ENCODE data around the gene POLR2A.

DNA sequence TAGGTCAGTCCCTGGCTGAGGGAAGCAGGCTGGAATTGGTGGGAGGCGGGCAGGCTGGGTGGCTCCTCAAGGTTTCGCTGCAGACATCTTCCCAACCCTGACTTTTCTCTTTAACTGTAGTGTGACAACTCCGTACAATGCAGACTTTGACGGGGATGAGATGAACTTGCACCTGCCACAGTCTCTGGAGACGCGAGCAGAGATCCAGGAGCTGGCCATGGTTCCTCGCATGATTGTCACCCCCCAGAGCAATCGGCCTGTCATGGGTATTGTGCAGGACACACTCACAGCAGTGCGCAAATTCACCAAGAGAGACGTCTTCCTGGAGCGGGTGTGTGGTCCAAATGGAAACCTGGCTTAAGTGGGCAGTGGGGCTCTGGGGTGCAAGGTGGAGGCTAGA, 15.0 kb downstream of the POLR2A start:
- TF ChIP-seq, protein P1, sequence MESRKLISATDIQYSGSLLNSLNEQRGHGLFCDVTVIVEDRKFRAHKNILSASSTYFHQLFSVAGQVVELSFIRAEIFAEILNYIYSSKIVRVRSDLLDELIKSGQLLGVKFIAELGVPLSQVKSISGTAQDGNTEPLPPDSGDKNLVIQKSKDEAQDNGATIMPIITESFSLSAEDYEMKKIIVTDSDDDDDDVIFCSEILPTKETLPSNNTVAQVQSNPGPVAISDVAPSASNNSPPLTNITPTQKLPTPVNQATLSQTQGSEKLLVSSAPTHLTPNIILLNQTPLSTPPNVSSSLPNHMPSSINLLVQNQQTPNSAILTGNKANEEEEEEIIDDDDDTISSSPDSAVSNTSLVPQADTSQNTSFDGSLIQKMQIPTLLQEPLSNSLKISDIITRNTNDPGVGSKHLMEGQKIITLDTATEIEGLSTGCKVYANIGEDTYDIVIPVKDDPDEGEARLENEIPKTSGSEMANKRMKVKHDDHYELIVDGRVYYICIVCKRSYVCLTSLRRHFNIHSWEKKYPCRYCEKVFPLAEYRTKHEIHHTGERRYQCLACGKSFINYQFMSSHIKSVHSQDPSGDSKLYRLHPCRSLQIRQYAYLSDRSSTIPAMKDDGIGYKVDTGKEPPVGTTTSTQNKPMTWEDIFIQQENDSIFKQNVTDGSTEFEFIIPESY (IDR thresholded peaks at IDR 0.05): no peak
- TF ChIP-seq, protein P2, sequence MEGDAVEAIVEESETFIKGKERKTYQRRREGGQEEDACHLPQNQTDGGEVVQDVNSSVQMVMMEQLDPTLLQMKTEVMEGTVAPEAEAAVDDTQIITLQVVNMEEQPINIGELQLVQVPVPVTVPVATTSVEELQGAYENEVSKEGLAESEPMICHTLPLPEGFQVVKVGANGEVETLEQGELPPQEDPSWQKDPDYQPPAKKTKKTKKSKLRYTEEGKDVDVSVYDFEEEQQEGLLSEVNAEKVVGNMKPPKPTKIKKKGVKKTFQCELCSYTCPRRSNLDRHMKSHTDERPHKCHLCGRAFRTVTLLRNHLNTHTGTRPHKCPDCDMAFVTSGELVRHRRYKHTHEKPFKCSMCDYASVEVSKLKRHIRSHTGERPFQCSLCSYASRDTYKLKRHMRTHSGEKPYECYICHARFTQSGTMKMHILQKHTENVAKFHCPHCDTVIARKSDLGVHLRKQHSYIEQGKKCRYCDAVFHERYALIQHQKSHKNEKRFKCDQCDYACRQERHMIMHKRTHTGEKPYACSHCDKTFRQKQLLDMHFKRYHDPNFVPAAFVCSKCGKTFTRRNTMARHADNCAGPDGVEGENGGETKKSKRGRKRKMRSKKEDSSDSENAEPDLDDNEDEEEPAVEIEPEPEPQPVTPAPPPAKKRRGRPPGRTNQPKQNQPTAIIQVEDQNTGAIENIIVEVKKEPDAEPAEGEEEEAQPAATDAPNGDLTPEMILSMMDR (IDR thresholded peaks at IDR 0.05; ENCODE audit: low read depth, low read length, missing input control): no peak
- TF ChIP-seq SP1 (IDR thresholded peaks at IDR 0.05) (no peak), YY1 (IDR thresholded peaks at IDR 0.05) (no peak), TAF1 (conservative IDR thresholded peaks at IDR 0.05) (no peak), JUND (IDR thresholded peaks at IDR 0.05) (no peak), GABPA (IDR thresholded peaks at IDR 0.05 in 1 of 2, conservative IDR thresholded peaks at IDR 0.05 in 1 of 2) (no peak), RXRA (IDR thresholded peaks at IDR 0.05) (no peak)
- TF ChIP-seq, protein P3, sequence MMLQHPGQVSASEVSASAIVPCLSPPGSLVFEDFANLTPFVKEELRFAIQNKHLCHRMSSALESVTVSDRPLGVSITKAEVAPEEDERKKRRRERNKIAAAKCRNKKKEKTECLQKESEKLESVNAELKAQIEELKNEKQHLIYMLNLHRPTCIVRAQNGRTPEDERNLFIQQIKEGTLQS (IDR thresholded peaks at IDR 0.05): no peak
- TF ChIP-seq, protein P4, sequence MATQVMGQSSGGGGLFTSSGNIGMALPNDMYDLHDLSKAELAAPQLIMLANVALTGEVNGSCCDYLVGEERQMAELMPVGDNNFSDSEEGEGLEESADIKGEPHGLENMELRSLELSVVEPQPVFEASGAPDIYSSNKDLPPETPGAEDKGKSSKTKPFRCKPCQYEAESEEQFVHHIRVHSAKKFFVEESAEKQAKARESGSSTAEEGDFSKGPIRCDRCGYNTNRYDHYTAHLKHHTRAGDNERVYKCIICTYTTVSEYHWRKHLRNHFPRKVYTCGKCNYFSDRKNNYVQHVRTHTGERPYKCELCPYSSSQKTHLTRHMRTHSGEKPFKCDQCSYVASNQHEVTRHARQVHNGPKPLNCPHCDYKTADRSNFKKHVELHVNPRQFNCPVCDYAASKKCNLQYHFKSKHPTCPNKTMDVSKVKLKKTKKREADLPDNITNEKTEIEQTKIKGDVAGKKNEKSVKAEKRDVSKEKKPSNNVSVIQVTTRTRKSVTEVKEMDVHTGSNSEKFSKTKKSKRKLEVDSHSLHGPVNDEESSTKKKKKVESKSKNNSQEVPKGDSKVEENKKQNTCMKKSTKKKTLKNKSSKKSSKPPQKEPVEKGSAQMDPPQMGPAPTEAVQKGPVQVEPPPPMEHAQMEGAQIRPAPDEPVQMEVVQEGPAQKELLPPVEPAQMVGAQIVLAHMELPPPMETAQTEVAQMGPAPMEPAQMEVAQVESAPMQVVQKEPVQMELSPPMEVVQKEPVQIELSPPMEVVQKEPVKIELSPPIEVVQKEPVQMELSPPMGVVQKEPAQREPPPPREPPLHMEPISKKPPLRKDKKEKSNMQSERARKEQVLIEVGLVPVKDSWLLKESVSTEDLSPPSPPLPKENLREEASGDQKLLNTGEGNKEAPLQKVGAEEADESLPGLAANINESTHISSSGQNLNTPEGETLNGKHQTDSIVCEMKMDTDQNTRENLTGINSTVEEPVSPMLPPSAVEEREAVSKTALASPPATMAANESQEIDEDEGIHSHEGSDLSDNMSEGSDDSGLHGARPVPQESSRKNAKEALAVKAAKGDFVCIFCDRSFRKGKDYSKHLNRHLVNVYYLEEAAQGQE (IDR thresholded peaks at IDR 0.05): no peak

Data from liver (tissue), 3 donors.